ENCODE results near the gene SCRG1.

The SCRG1 gene

GRCh38 chr4:173405840-173406606 is 7.1 kb upstream of the SCRG1 start:
- Mint-ChIP-seq H3K9me3 (no peaks in the 10 kb centered on the region), H3K27me3 (ENCODE audit: low read depth) (no peaks in the 10 kb centered on the region), H3K36me3 (ENCODE audit: low read depth) (peaks cover 16% of the 10 kb centered on the region), H3K4me3 (no peak overlapping the region), H3K4me1 (no peaks in the 10 kb centered on the region), H3K27ac (no peak overlapping the region)
- TF ChIP-seq, protein P1, sequence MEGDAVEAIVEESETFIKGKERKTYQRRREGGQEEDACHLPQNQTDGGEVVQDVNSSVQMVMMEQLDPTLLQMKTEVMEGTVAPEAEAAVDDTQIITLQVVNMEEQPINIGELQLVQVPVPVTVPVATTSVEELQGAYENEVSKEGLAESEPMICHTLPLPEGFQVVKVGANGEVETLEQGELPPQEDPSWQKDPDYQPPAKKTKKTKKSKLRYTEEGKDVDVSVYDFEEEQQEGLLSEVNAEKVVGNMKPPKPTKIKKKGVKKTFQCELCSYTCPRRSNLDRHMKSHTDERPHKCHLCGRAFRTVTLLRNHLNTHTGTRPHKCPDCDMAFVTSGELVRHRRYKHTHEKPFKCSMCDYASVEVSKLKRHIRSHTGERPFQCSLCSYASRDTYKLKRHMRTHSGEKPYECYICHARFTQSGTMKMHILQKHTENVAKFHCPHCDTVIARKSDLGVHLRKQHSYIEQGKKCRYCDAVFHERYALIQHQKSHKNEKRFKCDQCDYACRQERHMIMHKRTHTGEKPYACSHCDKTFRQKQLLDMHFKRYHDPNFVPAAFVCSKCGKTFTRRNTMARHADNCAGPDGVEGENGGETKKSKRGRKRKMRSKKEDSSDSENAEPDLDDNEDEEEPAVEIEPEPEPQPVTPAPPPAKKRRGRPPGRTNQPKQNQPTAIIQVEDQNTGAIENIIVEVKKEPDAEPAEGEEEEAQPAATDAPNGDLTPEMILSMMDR (IDR thresholded peaks at IDR 0.05; ENCODE audit: unreplicated experiment in 3 of 3) = no peak

- H3K27ac Mint-ChIP-seq = no peak overlapping the region
- TF ChIP-seq, protein P1 (IDR thresholded peaks at IDR 0.05; ENCODE audit: unreplicated experiment in 3 of 3) = no peak
- no peaks in the 10 kb centered on the region for H3K9me3 Mint-ChIP-seq
- H3K27me3 Mint-ChIP-seq (ENCODE audit: low read depth) = no peaks in the 10 kb centered on the region
- H3K4me1 Mint-ChIP-seq = no peaks in the 10 kb centered on the region
- H3K36me3 Mint-ChIP-seq (ENCODE audit: low read depth) = peaks cover 16% of the 10 kb centered on the region
- H3K4me3 Mint-ChIP-seq = no peak overlapping the region
Observed at GRCh38 chr4:173404296-173404865, 5.5 kb upstream of the SCRG1 start.

DNA sequence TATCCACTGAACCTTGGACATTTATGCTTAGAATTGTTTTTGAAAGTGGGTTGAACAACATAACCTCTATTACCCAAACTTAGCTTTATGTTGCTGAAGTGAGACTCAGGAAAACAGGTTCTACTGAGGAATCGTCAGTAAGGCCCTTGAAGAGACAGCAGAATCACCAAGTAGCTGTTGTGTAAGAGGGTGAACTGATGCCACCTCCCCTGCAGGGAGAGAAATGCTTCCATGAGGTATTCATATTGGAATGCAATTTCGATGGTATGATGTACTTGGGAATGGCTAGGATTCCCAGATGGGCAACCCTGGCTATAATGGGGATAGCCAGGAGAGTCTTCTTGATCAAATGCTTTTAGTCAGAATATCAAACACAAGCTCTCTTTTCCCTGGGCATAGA is 4.1 kb upstream of the SCRG1 start:
- Mint-ChIP-seq H3K36me3 (ENCODE audit: low read depth) (peaks cover 16% of the 10 kb centered on the region), H3K27ac (no peak overlapping the region), H3K9me3 (no peaks in the 10 kb centered on the region), H3K27me3 (ENCODE audit: low read depth) (no peaks in the 10 kb centered on the region), H3K4me3 (no peak overlapping the region), H3K4me1 (no peaks in the 10 kb centered on the region)
- TF ChIP-seq, protein P1 (IDR thresholded peaks at IDR 0.05; ENCODE audit: unreplicated experiment in 3 of 3) = no peak

- Mint-ChIP-seq H3K36me3 (ENCODE audit: low read depth) (peaks cover 12% of the 10 kb centered on the region), H3K4me3 (no peak overlapping the region), H3K9me3 (no peaks in the 10 kb centered on the region), H3K4me1 (no peaks in the 10 kb centered on the region), H3K27me3 (ENCODE audit: low read depth) (no peaks in the 10 kb centered on the region), H3K27ac (no peak overlapping the region)
- TF ChIP-seq, protein P1 (IDR thresholded peaks at IDR 0.05; ENCODE audit: unreplicated experiment in 3 of 3) = no peak
Observed at GRCh38 chr4:173401063-173401462, 2.1 kb upstream of the SCRG1 start.

- H3K27me3 Mint-ChIP-seq (ENCODE audit: low read depth) = no peaks in the 10 kb centered on the region
- H3K36me3 Mint-ChIP-seq (ENCODE audit: low read depth) = peaks cover 25% of the 10 kb centered on the region
- TF ChIP-seq, protein P1 (IDR thresholded peaks at IDR 0.05; ENCODE audit: unreplicated experiment in 3 of 3) = no peak
- peak overlapping the region in 1 of 3 experiments; percentile 33 for H3K4me3 Mint-ChIP-seq
- peak overlapping the region in 1 of 3 experiments; percentile 21 for H3K27ac Mint-ChIP-seq
- no peaks in the 10 kb centered on the region for H3K9me3 Mint-ChIP-seq
- no peaks in the 10 kb centered on the region for H3K4me1 Mint-ChIP-seq
Observed at GRCh38 chr4:173398220-173398619, 696 bp downstream of the SCRG1 start.

DNA sequence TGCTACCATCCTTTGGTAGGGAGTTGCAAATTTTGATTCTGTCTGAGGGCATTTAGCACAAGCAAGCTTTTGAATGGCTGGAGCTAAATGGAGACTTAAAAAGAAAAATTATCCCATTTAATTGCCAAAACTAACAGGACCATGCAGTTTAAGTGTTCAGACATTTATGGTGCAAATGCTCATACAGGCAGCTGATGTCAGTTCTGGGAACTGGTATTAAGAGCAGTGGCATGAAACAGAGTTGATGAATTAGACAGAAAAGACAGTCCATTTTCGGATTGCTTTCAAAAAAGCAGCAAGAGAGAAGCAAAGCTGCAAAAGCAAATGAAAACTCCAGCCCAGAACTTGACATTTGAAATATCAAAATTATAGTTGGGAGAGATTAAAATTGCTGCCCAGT is 1.3 kb downstream of the SCRG1 start:
- Mint-ChIP-seq H3K27ac (peak overlapping the region in 1 of 3 experiments; percentile 21), H3K27me3 (ENCODE audit: low read depth) (no peaks in the 10 kb centered on the region), H3K4me1 (no peaks in the 10 kb centered on the region), H3K36me3 (ENCODE audit: low read depth) (peaks cover 27% of the 10 kb centered on the region), H3K4me3 (peak overlapping the region in 1 of 3 experiments; percentile 33), H3K9me3 (no peaks in the 10 kb centered on the region)
- TF ChIP-seq, protein P1 (IDR thresholded peaks at IDR 0.05; ENCODE audit: unreplicated experiment in 3 of 3) = no peak

All from nephron (organoid).